Esophagus (tissue), 2 donors: ENCODE results near the gene SLC39A7. TPM values are rescaled to one million over a fixed set of nuclear protein-coding genes. Genes with fewer than 3 reads are reported as not detected.

ENCODE experiments used
- H3K27ac ChIP-seq, 2 donors: one replicate each; pipeline ENCODE4 v1.5.1; 2013; ENCODE audit warnings: low read depth in 2 of 2, mild to moderate bottlenecking in 2 of 2, inconsistent platforms in 1 of 2, low read length in 1 of 2, moderate library complexity in 1 of 2
- H3K27me3 ChIP-seq, 2 donors: one replicate each; pipeline ENCODE4 v1.6.1; 2013; ENCODE audit warnings: low read length in 2 of 2, control low read depth in 1 of 2, mild to moderate bottlenecking in 1 of 2; ENCODE audit not compliant: insufficient read depth in 2 of 2, control insufficient read depth in 1 of 2
- H3K36me3 ChIP-seq, 2 donors: one replicate each; pipeline ENCODE4 v1.6.1; 2013; ENCODE audit warnings: low read length in 1 of 2; ENCODE audit not compliant: control insufficient read depth in 2 of 2, insufficient read depth in 2 of 2
- H3K4me1 ChIP-seq, 2 donors: one replicate each; pipeline ENCODE4 v1.6.1; 2013; ENCODE audit warnings: low read length in 1 of 2; ENCODE audit not compliant: control insufficient read depth in 2 of 2, insufficient read depth in 2 of 2
- H3K4me3 ChIP-seq, 2 donors: one replicate each; pipeline ENCODE4 v1.5.1; 2013; ENCODE audit warnings: low read length in 2 of 2, mild to moderate bottlenecking in 2 of 2, low read depth in 1 of 2, moderate library complexity in 1 of 2
- H3K9me3 ChIP-seq, 2 donors: one replicate each; pipeline ENCODE4 v1.6.1; 2013; ENCODE audit warnings: mild to moderate bottlenecking in 2 of 2, low read depth in 1 of 2, low read length in 1 of 2, moderate library complexity in 1 of 2; ENCODE audit not compliant: control insufficient read depth in 2 of 2, insufficient read depth in 1 of 2
- WGBS, 2 donors: extraction: QIAGEN DNeasy Blood & Tissue Kit; methylation state at CpG; one replicate each; pipeline ENCODE4 v1.1.7; 2013; 5-methylcytosine and 5-hydroxymethylcytosine counted together
- polyA plus RNA-seq, 2 donors: library from polyadenylated mRNA; stranded (reverse); fragments of 200-250 nt; gene quantifications; one replicate each; pipeline ENCODE4 v1.2.3, GENCODE V29; 2013
- donor health status: healthy with polysubstance abuse.
- donor health status: Bipolar disorder and iron deficiency.

SLC39A7 gene
- polyA plus RNA-seq, 2 donors, result 22.8 to 57.3 TPM

DNA sequence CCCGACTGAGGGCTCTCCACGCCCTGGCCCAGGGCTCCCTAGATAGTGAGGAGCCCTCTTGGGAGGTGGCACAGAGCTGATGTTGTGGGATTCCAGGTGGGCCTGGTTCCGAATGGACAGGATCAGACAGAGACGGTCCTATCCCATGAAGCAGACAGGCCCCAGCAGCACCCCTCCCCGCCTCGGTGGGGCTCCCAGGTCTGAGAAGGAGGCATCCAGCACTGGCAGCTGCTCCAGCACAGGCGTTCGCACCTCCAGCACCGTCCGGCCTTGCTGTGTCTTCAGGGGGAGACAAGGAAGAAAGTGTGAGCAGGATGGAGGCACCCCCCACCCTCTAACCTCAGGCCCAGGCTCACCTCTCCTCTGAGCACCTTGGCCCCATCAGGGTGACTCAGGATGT is 37.1 kb upstream of the SLC39A7 start:
- Histone ChIP-seq H3K4me3 (no peak overlapping the region), H3K36me3 (no peaks in the 10 kb centered on the region), H3K27ac (no peak overlapping the region), H3K4me1 (peaks cover 2 to 6% of the 10 kb centered on the region in 2 donors), H3K27me3 (no peaks in the 10 kb centered on the region), H3K9me3 (no peaks in the 10 kb centered on the region)
- 57 to 58% methylated on average over 10 of the region's 10 CpGs for WGBS, 2 donors

DNA sequence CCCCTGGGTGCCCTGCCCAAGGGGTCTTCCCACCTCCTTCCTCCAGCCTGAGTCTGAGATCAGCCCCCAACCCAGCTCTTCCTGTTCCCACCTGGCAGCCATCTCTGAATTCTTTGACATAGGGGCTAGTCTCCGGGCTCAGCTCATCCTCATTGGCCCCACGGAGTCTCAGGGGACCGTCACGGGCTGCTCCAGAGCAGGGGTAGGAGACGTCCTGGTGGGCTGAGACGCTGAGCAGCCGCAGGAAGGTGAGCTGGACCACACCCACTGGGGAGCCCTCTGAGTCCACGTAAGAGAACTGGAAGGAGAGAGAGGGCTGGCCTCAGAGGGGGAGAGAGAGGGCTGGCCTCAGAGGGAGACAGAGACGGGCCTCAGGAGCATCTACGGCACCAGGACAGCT is 36.5 kb upstream of the SLC39A7 start:
- H3K9me3 ChIP-seq, result no peaks in the 10 kb centered on the region
- H3K36me3 ChIP-seq, result no peaks in the 10 kb centered on the region
- 59 to 62% methylated on average over 10 of the region's 10 CpGs for WGBS, 2 donors

DNA sequence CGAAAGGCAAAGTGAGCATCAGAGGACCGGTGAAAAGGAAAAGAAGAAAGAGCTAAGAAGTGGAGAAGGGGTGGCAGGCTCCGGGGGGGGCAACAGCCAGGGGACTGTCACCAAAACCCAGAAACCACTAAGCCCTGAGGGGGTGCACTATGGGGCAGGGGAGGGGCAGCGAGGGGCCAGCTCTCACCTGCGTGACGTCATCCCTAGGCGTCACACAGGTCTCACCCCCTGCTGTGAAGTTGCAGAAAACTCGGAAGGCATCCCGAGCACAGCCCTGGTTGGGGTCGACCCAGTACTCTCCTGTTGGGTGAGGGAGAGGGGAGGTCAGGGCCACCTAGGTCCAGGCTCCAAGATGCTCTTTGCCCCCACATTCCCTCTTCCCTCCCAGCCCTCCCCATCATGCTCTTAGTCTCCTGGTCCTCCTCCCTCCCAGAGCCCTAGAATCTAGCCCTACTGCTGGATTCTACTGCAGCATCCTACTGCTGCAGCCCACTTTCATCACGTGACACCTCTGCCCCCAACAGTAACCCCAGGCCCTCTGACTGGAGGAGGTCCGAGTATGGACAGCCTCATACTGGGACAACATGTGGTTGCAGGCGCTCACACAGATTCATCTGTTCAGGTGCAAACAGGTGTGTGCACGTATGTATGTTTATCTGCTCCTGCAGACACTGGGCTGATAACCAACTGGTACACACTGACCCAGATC is 35.8 kb upstream of the SLC39A7 start:
- peaks cover 2 to 6% of the 10 kb centered on the region in 2 donors for H3K4me1 ChIP-seq
- no peak overlapping the region for H3K4me3 ChIP-seq
- no peaks in the 10 kb centered on the region for H3K27me3 ChIP-seq
- no peaks in the 10 kb centered on the region for H3K9me3 ChIP-seq
- 62% methylated on average over 13 to 14 of the region's 14 CpGs for WGBS, 2 donors
- no peak overlapping the region for H3K27ac ChIP-seq
- no peaks in the 10 kb centered on the region for H3K36me3 ChIP-seq

More for the DNA sequence above, 36.5 kb upstream of the SLC39A7 start:
- Histone ChIP-seq H3K4me1 (peaks cover 2 to 6% of the 10 kb centered on the region in 2 donors), H3K27me3 (no peaks in the 10 kb centered on the region), H3K4me3 (no peak overlapping the region), H3K27ac (no peak overlapping the region)

DNA sequence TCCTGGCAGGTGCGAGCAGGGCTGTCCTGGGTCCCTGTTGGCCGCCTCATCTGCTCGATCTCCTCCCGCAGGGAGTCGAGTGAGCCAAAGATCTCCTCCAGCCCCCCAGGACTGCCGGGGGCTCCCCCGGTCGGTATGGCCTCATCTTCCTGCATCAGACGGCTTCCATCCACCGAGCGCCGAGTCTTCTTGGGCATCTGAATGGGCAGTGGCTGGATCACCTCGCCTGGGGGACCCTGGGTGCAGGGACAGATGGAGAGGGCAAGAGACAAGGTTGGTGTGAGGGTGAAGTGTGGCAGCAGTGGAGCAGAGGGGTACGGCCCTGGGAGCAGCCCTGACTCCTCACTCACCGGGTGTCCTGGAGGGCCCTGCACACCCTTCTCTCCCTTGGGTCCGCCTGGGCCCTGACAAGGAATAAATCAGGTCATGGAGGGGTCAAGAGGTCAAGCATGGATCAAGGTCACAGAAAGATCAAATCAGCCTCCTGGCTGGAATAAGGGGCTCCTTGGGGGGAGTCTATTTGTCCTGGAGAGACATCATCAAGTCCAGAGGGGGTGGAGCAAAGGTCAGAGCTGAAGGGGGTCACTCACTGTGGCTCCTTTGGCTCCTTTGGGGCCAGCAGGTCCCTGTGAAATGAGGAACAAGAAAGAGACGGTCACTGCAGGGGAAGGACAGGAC is 34.9 kb upstream of the SLC39A7 start:
- H3K27me3 ChIP-seq, result no peaks in the 10 kb centered on the region
- peaks cover 2 to 6% of the 10 kb centered on the region in 2 donors for H3K4me1 ChIP-seq
- H3K36me3 ChIP-seq, result no peaks in the 10 kb centered on the region
- no peak overlapping the region for H3K27ac ChIP-seq
- whole genome bisulfite sequencing, 2 donors, result 85 to 86% methylated on average over 17 of the region's 17 CpGs
- H3K4me3 ChIP-seq, result no peak overlapping the region
- no peaks in the 10 kb centered on the region for H3K9me3 ChIP-seq

DNA sequence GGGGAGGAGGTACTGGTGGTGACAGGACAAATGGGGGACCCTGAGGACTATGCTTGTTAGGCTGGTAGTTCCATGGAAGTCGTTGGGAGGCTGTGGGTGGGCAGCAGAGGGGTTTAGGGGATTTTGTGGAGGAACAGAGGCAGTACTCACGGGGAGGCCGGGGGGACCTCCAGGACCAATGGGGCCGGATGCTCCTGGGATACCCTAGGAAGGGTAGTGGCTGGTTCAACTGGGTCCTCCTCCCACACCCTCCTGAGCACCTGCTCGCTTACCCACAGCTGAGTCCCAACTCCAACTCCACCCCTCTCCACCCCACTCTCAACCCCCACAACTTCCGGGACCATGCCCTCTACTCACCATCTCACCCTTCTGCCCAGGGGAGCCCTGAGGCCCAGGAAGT is 34.3 kb upstream of the SLC39A7 start:
- WGBS, 2 donors, result 78 to 86% methylated on average over 6 of the region's 6 CpGs
- peaks cover 4 to 6% of the 10 kb centered on the region in 2 donors for H3K4me1 ChIP-seq
- no peaks in the 10 kb centered on the region for H3K27me3 ChIP-seq
- no peak overlapping the region for H3K27ac ChIP-seq
- H3K36me3 ChIP-seq, result no peaks in the 10 kb centered on the region
- no peak overlapping the region for H3K4me3 ChIP-seq
- no peaks in the 10 kb centered on the region for H3K9me3 ChIP-seq

DNA sequence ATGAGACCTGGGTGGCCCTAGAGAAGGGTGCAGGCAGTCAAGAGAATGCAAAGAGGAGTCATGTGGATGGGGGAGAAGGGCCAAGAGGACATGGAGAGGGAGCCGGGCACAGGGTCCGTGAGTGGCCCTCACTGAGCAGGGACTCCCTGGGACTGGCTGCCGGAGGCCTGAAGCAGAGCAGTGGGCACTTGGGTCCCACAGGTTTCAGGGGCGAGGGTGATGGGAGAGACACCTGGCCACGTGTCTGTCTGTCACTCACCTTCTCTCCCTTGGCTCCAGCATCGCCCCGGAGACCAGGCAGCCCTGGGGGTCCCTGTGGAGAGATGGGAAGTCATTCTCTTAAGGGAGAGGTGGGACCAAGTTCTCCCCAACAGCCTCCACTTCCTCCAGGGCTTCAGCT is 33.9 kb upstream of the SLC39A7 start:
- WGBS, 2 donors, result 86 to 89% methylated on average over 7 of the region's 7 CpGs
- Histone ChIP-seq H3K36me3 (no peaks in the 10 kb centered on the region), H3K9me3 (no peaks in the 10 kb centered on the region), H3K4me3 (no peak overlapping the region), H3K4me1 (peaks cover 4% of the 10 kb centered on the region in 2 donors), H3K27me3 (no peaks in the 10 kb centered on the region), H3K27ac (no peak overlapping the region)

DNA sequence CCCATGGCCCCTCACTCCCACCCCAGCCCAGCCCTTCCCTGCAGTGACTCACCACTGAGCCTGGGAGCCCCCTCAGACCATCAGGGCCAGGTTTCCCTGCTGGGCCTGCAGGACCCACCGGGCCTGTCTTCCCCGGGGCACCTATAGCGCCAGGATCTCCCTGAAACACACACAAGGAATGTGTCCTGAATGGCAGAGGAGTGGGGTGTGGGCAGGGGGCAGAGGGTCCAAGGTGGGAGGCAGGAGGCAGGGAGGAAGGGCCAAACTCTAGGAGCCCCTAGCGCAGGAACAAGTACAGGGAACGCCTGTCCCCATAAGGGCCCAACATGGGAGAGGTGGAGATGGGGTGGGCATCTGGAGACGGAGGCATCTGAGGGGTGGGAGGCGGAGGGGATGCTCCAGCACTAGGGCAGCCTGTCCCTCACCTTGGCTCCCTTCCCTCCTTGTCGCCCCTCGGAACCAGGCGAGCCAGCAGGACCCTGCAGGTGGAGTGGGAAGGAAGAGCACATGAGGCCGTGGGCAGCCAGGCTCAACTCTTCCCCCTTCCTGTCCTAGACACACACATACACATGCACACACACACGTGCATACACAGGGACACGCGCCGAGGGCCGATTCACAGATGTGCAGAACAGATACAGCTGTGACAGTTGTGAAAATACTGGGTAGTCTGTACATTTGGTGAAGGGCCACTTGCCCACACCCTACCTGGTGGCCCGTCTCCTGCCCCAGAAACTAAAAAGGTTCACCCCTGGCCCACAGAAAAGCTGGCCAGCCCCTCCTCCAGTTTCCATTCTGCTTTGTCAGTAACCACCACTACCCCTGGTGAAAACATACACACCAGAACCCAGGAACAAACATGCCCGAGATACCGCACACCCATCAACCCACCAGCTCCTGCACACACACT is 33.0 kb upstream of the SLC39A7 start:
- Histone ChIP-seq H3K27me3 (no peaks in the 10 kb centered on the region), H3K9me3 (no peaks in the 10 kb centered on the region), H3K4me3 (no peak overlapping the region), H3K4me1 (peaks cover 0 to 4% of the 10 kb centered on the region in 2 donors), H3K36me3 (no peaks in the 10 kb centered on the region), H3K27ac (no peak overlapping the region)
- 85 to 86% methylated on average over 19 of the region's 19 CpGs for WGBS, 2 donors

DNA sequence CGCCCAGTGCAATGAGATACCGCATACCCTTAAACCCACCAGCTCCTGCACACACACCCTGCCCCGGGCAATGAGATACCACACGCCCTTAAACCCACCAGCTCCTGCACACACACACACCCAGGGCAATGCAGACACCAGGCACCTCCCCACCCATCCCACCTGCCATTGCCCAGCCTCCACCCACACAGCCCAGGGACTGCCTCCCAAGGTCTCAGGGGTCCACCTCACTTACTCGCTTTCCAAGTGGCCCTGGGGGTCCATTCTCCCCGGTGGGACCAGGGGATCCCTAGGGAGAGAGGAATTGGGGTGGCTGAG is 32.4 kb upstream of the SLC39A7 start:
- Histone ChIP-seq H3K36me3 (no peaks in the 10 kb centered on the region), H3K4me3 (no peak overlapping the region), H3K4me1 (peaks cover 0 to 4% of the 10 kb centered on the region in 2 donors), H3K9me3 (no peaks in the 10 kb centered on the region), H3K27ac (no peak overlapping the region), H3K27me3 (no peaks in the 10 kb centered on the region)
- WGBS, 2 donors, result 74 to 79% methylated on average over 6 of the region's 6 CpGs

DNA sequence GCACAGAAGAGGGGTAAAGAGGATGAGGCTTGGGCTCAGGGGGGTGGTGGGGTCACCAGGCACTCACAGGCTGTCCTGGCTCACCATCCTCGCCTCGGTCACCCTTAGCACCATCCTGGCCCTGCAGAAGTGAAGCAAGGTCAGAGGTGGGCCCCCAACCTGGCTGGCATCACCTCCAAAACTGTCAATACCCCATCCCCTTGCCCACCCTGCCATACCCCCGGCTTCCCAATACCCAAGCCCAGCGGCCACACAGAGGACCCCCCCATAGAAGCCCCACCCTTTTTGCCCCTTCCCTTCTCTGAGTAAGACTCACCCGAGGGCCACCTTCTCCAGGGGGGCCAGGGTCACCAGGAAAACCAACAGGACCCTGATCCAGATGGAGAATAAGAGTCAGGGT is 32.0 kb upstream of the SLC39A7 start:
- H3K9me3 ChIP-seq, result no peaks in the 10 kb centered on the region
- H3K4me3 ChIP-seq, result no peak overlapping the region
- no peaks in the 10 kb centered on the region for H3K27me3 ChIP-seq
- 68 to 84% methylated on average over 5 of the region's 5 CpGs for WGBS, 2 donors
- H3K4me1 ChIP-seq, result peaks cover 0 to 3% of the 10 kb centered on the region in 2 donors
- no peak overlapping the region for H3K27ac ChIP-seq
- no peaks in the 10 kb centered on the region for H3K36me3 ChIP-seq
